NCI-H2029 (cell line): Measurements from ENCODE around the gene BPTF.
"Not testable (repeated sequence)": the region's sequence is repeated elsewhere in the genome, so short reads cannot be mapped to it uniquely, and the experiment has no call there.

ENCODE experiments used
- DNase-seq: peaks from one replicate; lab custom pipeline; 2025; lab: John Stamatoyannopoulos, UW

The BPTF gene

GRCh38 chr17:67824735-67825626 is at the start of gene BPTF:
Gene BPTF (plus strand): TSS chr17:67825503. CDS start chr17:67825725, 222 bp downstream.
- peak; percentile 81 for DNase-seq

DNA sequence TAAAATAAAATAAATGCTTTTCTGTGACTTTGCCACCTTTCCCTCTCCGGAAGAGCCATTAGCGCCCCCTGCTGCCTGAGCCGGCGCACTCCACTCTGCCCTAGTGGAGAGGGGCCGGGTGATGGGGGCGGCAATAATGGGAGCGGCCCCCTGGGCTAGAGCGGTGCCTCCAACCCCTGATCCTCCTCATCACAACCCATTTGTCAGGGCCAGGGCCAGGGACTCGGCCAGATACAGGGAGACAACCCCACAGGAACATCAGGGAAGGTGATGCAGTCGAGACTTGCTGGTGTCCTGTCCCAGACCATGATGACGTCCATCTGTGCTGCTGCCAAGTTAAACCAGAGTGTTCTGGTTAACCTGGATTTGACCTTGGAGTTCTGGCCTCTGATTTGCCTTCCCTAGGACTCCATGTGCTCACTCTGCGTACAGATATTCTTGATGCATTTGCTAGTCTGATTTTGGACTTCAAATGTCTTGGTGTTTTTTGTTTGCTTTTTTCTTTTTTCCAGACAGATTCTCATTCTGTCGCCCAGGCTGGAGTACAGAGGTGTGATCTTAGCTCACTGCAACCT is 46.1 kb upstream of the BPTF start:
- DNase-seq = peak; percentile 6

- DNase-seq = no peak
Measured at GRCh38 chr17:67784364-67785121, 40.8 kb upstream of the BPTF start.

GRCh38 chr17:67785122-67785477 is 40.2 kb upstream of the BPTF start:
- DNase-seq = no peak

GRCh38 chr17:67785504-67785903 is 39.8 kb upstream of the BPTF start:
- DNase-seq = no peak

GRCh38 chr17:67800495-67800928 is 24.8 kb upstream of the BPTF start:
- peak; percentile 44 for DNase-seq

DNA sequence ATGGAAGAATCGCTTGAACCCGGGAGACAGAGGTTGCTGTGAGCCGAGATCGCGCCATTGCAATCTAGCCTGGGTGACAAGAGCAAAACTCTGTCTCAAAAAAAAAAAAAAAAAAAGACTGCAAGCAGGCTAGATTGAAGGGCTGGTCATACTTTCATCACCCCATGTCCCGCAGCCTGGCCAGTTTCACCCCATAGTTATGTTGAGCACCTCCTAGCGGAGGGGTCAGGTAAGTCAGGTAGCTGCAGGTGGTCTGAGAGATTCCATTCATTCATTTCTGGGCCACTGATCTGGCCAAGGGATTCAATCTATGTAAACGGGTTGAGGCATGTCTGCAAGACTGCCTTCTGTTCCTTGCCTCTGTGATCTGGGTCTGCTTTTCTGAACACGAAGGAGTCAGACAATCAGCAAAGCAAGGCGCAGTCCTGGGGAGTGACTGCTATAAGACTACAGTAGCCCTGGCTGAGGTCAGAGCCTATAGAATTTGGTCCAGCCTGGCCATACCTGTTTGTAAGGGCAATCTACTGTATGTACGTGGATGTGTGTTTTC is 23.6 kb upstream of the BPTF start:
- no peak for DNase-seq

GRCh38 chr17:67810464-67810863 is 14.8 kb upstream of the BPTF start:
- no peak for DNase-seq

DNA sequence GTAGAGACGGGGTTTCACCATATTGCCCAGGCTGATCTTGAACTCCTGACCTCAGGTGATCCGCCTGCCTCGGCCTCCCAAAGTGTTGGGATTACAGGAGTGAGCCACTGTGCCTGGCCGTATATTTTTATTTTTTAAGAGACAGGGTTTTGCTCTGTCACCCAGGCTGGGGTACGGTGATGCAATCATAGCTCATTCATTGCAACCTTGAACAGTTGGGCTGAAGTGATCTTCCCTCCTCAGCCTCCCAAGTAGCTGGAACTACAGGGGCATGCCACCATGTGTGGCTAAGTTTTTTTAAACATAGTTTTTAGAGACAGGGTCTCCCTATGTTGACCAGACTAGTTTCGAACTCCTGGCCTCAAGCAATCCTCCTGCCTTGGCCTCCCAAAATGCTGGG is 12.9 kb upstream of the BPTF start:
- not testable (repeated sequence) for DNase-seq

DNA sequence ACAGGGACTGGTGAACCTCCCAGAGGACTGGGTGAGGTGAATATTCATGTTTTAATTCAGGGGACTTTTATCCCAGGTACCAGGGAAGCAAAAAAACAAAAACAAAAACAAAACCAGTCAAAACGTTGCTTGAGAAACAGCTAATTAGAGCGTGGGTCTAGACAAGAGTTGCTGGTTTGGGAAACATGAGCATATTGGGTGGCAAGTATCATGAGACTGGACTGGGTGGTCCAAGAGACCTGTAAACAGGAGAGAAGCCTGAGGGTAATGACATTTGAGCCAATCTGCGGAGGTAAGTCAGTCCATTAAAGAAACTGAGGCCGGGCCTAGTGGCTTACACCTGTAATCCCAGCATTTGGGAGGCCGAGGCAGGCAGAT is 11.5 kb upstream of the BPTF start:
- DNase-seq = no peak

- no peak for DNase-seq
Measured at GRCh38 chr17:67818110-67819002, 6.9 kb upstream of the BPTF start.

DNA sequence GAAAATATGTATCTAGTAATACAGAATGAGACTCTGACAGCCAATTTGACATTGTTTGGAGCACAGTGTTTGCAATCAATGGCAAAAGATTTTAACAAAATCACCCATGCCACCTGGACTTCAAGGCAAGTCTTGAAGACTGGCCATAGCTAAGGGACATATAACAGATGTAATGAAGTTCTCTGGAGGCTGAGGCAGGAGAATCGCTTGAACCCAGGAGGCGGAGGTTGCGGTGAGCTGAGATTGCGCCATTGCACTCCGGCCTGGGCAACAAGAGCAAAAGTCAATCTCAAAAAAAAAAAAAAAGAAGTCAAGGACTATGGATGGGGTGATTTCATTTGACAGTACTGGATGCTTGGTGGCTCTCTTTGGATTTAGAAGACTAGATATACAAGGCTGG is 5.6 kb upstream of the BPTF start:
- DNase-seq = no peak

GRCh38 chr17:67821871-67822367 is 3.4 kb upstream of the BPTF start:
- DNase-seq = no peak

DNA sequence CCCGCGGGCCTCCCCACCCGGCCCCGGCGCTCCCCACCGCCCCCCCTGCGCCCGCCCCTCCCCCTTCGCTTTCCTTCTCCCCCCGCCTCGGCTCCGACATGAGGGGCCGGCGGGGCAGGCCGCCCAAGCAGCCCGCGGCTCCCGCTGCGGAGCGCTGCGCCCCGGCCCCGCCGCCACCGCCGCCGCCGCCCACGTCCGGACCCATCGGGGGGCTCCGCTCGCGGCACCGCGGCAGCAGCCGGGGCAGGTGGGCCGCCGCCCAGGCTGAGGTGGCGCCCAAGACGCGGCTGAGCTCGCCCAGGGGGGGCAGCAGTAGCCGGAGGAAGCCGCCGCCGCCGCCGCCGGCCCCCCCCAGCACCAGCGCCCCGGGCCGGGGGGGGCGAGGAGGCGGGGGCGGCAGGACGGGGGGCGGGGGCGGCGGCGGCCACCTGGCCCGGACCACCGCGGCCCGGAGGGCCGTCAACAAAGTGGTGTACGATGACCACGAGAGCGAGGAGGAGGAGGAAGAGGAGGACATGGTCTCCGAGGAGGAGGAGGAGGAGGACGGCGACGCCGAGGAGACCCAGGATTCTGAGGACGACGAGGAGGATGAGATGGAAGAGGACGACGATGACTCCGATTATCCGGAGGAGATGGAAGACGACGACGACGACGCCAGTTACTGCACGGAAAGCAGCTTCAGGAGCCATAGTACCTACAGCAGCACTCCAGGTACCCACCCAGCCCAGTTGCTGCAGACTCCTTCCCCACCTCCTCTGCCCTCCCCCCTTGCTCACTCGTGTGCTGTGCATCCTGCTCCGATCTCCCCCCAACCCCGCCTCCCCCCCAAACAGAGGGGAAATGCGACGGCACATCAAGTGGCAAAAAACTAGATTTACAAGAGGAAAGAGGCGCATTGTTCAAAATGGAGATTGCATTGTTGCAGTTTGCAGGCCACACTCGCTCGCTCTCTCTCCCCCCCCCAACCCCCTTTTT is 611 bp downstream of the BPTF start:
- not testable (repeated sequence) for DNase-seq

GRCh38 chr17:67829331-67829730 is 4.0 kb downstream of the BPTF start:
- no peak for DNase-seq

DNA sequence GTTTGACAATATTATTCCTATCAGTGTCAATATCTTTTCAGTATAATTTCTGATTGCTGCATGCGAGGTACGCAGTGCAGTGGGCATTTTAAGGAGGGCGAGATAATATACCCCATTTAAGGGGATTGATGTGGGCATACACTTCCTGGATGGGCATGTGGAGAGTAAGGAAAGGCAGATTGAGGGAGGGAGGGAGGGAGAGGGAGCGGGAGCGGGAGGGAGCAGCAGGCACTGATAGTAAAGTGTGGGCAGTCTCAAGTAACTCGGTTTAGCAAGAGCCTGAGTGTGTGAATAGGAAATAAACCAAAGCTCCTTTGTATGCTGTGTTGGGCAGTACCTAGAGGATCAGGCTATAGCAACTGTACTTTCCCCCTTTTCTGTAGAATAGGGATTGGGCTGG is 5.1 kb downstream of the BPTF start:
- DNase-seq = no peak

DNA sequence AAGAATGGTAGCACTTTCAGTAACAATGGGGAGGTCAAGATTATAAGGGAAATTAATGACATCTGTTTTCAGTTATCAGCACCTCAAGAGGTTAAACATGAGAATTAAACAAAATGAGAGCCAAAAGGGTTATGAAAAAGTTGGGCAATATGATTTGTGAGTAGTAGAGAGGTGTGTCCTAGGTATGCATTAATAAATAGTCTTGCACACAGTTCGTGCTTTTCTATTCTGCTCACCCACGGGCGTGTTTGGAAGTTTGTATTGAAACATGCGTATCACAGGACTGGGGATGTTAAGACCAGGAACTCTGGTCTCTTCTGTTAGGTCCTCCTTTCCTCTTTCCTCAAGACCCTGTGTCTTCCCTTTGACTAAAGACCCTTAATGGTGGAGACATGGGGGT is 6.0 kb downstream of the BPTF start:
- no peak for DNase-seq

DNA sequence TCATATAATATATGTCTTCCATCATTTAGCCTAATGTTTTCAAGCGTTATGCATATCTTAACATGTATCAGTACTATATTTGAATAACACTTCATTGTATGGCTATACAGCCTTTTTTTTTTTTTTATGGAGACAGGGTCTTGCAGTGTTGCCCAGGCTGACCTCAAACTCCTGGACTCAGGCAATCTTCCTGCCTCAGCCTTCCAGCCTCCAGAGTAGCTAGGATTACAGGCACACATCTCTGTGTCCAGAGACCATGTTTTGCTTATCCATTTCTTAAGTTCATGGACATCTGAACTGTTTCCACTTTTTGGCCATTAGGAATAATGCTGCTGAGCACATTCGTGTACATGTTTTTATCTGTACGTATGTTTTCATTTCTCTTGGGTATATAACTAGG is 7.8 kb downstream of the BPTF start:
- no peak for DNase-seq

DNA sequence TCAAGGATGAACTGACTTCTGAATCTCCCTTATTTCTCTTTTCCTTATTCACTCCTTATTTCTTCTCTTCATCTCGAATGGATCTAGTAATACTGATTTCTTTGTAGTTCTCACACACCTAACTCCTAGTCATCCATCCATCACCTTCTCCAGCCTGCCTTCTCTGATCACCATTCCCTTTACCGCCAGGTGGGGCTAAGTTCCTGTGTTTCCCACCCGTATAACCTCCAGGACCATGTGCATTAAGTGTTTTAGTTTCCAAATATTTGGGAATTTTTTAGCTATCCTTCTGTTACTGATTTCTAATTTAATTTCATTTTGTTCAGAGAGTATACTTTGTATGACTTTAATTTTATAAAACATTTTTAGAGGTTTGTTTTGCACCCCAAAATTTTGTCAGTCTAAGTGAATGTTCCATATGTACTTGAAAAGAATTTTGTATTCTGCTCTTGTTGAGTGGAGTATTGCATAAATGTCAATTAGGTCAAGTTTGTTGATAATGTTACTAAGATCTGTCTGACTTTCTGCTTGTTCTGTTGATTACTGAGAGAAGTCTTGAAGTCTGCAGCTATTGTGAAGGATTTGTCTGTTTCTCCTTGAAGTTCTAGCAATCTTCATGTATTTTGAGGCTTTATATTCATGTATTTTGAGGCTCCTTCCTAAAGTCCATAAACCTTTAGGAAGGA is 8.8 kb downstream of the BPTF start:
- no peak for DNase-seq

GRCh38 chr17:67834634-67835033 is 9.3 kb downstream of the BPTF start:
- no peak for DNase-seq
